ENCODE measurements around the gene HEATR9.

Gene HEATR9

DNA sequence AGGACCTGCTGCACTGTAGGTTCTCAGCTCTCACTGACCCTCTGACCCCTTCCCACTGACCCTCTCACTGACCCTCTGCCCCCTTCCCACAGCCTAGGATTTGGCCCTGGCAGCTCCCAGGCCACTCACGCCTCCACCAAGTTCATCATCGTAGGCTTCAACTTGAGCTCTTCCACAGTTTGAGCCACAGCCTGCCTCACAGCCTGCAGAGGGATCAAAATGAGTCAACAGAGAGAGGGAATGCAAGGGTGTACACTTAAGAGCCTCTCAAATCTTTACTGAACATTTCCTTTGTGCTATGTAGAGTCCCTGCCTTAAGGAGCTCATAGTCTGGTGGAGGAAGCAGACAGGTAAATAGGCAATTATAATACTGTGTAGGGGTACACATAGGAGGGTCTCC is 12.1 kb downstream of the HEATR9 start:
- DNase-seq: no peak

- DNase-seq: no peak
Measured at GRCh38 chr17:35855965-35856364, 12.7 kb downstream of the HEATR9 start.

- DNase-seq: peak; percentile 27 to 53
Measured at GRCh38 chr17:35849469-35850348, 19.0 kb downstream of the HEATR9 start.

DNA sequence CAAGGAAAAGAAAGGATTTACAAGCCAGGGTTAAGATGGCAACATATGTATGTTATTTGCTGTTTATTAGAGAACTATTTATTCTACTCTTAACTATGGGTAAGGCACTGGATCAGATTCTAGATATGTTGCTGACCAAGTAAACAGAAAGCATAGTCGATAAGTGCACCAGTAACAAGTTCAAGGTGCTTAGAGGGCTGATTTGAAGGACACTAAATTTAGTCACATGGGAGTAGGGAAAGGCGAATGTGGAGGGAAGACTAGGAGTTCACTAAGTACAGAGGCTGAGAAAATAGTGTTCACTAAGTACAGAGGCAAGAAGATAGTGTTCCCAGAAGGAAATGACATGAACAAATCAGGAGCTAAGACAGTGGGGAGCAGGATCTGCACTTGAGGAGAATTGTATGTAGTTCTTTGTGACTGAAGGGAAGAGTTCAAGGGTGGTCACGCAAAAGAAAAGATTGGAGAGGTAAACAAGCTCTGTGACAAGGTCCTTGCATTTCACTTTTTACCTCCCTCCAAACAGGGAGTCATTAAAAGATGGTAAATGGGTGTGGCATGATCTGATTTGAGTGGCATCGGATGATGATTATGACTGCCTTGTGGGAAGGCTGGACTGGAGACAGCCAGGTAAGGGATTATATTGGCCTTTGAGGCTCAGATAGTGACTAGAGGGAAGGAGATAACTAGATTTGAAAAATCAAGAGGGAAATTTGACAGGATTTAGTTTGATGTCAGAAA is 20.9 kb downstream of the HEATR9 start:
- no peak for DNase-seq

GRCh38 chr17:35847006-35847405 is 21.7 kb downstream of the HEATR9 start:
- DNase-seq: no peak

DNA sequence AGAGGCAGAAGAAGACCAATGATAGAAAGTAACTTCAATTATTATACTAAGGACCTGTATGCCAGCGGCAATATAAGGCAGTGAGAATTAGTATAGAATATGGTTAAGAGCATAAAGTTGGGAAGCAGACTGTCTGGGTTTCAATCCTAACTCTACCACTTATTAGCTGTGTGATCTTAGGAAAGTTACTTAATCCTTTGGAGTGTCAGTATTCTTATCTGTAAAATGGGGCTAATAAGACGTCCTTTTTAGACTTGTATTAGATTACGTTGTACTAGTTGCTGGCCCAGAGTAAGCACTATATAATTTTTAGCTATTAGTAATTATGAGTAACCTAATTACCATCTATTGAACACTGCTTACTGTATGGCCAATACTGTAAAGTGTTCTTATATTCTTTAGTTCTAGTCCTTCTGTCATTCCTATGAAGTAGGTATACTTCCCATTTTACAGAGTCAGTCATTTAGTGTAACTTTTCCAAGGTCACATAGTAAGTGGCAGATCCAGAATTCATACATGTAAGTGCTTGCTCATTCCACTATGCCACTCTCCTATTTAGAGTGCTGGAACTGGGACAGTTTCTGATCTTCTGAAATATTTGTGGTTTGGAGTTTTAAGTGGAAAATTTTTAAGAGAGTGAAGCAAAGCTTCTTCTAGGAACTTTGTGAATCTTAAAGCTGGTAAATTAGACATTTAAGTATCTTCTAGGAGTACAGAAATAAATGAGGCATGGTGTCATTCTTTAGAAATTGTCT is 22.5 kb downstream of the HEATR9 start:
- no peak for DNase-seq

DNA sequence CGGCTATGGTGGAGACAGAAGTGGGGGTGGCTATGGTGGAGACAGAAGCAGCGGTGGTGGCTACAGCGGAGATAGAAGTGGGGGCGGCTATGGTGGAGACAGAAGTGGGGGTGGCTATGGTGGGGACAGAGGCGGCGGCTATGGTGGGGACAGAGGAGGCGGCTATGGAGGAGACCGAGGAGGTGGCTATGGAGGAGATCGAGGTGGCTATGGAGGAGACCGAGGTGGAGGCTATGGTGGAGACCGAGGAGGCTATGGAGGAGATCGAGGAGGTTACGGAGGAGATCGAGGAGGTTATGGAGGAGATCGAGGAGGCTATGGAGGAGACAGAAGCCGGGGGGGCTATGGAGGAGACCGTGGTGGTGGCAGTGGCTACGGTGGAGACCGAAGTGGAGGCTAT is 24.1 kb downstream of the HEATR9 start:
- no peak for DNase-seq

DNA sequence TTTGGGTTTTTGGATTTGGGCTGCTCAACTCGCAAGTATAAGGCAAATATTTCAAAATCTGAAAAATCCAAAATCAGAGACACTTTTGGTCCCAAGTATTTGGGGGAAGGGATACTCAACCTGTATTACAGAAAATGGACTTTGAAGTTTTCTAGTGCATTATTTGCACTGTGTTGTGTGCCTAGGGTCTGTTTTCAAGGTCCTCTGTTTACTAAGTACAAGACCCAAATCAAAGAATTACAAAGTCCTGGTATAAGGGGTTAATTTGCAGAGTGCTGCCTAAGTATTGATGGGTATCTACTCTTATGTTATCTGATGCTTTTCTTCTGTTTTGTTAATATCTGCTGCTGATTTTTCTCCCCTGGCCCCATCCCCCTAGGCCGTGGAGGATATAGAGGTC is 25.0 kb downstream of the HEATR9 start:
- DNase-seq: no peak

GRCh38 chr17:35842239-35842638 is 26.5 kb downstream of the HEATR9 start:
- no peak for DNase-seq

DNA sequence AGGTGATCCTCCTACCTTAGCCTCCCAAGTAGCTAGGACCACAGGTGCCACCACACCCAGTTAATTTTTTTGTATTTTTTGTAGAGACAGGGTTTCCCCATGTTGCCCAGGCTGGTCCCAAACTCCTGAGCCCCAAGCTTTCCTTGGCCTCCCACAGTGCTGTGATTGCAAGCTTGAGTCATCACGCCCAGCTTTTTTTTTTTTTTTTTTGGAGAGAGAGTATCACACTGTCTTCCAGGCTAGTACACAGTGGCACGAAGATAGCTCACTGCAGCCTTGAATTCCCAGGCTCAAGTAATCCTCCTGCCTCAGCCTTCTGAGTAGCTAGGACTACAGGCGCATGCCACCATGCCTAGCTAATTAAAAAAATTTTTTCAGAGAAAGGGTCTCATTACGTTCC is 27.2 kb downstream of the HEATR9 start:
- DNase-seq: no peak

DNA sequence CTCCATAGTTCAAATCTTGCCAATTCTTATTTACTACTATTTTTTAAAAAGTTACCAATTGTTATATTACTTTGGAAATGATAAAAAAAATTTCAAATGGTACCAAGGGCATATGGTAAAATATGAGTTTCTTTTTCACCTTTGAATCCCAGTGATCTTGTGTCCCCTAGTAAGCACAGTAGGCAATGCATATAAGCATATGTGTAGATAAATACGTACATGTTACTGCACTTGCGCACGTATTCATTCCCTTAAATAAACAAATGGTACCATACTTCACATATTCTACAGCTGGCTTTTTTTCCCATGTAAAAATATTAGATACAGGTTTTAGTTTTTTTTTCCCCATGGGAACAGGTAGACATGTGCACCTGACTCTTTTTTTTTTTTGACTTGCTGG is 27.6 kb downstream of the HEATR9 start:
- DNase-seq: no peak

- no peak for DNase-seq
Measured at GRCh38 chr17:35825206-35825605, 43.5 kb downstream of the HEATR9 start.

- no peak for DNase-seq
Measured at GRCh38 chr17:35821308-35821707, 47.4 kb downstream of the HEATR9 start.

DNA sequence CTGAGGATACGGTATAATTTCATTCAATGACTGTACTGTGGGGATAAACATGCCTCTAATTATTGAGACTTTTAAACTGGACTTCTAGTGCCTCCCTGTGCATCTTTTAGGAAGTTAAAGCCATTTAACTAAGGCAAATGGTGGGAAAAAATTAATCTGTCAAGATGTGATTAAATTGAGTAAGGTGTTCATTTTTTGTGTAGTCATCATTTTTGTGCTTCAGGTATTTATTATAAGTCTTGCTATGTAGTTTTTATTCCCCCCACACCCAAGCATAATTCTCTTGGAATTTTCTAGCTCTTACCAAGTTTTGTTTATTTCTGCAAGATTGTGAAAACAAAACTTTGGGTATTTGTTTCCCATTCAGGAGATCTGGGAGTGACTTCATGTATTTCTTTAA is 49.2 kb downstream of the HEATR9 start:
- no peak for DNase-seq

GRCh38 chr17:35817196-35817595 is 51.5 kb downstream of the HEATR9 start:
- DNase-seq: no peak

DNA sequence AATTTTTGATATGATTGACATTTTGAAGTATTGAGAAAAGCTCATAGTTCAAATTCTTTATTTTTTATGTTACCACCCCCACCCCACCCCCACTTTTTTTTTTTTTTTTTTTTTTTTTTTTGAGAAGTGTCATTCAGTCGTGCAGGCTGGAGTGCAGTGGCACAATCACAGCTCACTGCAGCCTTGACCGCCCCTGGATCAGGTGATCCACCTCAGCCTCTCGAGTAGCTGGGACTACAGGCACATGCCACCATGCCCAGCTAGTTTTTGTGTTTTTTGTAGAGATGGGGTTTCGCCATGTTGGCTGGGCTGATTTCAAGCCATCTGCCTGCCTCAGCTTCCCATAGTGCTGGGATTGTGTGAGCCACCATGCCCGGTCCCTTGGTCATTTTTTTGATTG is 52.0 kb downstream of the HEATR9 start:
- no peak for DNase-seq

DNA sequence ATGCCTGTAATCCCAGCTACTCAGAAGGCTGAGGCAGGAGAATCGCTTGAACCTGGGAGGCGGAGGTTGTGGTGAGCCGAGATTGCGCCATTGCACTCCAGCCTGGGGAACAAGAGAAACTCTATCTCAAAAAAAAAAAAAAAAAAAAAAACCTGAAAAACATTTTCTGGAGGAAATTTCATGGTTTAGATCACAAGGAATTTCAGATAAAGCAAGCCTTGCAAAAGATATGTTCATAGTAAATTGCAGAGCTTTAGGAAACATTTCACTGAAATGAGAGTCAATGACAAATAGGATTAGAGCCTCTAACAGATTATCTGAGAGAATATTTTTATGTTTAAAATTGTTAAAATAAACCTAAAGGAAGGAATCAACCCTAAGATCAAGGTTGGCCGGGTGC is 56.2 kb downstream of the HEATR9 start:
- no peak for DNase-seq

DNA sequence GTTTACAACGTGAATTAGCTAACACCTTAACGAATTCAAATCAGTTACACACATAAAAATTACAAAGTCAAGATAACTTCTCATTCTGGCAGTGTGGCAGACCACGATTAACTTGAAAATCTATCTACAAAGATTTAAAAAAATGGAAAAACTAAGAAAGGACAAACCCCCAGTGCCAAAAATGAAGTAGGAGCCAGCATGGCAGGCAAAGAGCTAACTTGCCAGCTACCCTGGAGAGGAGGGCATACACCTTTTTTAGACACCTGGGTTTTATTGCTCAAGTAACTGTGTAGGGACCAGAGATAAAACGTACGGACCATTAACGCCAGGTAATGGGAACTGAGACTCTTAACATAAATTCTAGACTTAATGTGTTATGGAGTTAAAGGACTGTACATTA is 56.9 kb downstream of the HEATR9 start:
- no peak for DNase-seq

- DNase-seq: no peak
Measured at GRCh38 chr17:35809855-35810461, 58.7 kb downstream of the HEATR9 start.

DNA sequence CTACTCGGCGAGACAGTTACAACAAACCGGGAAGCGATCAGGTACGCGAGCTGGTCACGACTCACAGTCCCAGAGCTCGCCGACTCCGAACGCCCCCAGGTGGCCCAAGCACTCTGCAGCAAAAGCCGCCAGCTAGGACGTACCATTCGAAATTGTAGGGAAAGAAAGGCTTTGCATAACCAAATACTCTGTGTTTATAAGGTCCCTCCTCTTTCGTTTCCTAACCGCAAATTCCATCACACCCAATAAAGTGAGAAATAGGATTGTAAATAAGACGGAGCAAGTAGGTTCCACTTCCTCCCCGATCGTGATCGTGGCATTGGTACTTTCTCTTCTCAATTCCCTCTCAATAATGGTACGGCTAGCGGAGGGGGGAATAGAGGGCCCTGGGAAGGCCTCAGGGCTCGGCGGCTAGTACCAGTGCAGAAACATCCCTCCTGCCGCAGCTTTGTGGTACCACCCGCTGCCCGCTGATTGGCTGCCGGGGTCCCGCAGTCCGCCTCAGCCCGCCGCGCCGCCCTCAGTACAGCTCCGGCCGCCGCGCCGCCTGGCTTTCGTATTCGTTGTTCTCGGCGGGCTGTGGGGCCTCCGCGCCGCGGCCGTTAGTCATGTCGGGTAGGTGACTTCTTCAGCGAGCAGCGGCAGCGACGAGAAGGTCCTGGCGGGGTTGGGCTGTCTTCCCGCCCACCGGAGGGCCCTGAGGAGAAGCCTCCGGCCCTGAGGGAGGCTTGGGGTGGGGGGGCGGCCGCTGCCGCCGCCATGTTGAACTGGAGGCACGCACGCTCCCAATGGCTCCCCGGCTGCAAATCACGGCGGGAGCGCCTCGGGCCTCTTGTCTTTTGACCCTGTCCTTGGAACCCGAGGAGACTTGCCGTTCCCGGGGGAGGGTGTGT is 59.5 kb downstream of the HEATR9 start, which contains the start of gene TAF15:
Gene TAF15, plus strand, starts transcription at position 523 of the 893 bp plus-strand sequence. Its CDS starts 86 bp downstream, at position 609.
- peak; percentile 91 to 96 for DNase-seq

- no peak for DNase-seq
Measured at GRCh38 chr17:35808240-35808961, 60.3 kb downstream of the HEATR9 start.

Data from NCI-H524 (cell line).